GM13976 (cell line): ENCODE results near the gene NEFH.
"Not testable (repeated sequence)": the region's sequence is repeated elsewhere in the genome, so short reads cannot be mapped to it uniquely, and the experiment has no call there.

Experiments
- DNase-seq: peaks from one replicate; pipeline ENCODE4 v3.0.0; 2012; ENCODE audit warnings: low spot score
- in situ Hi-C: fragments of 300-500 bp; cut with MboI; formaldehyde crosslinking; loops from one replicate; pipeline ENCODE4 v1.12.0; 2022; ENCODE audit warnings: low sequenced_read_pairs, mixed read lengths, inconsistent platforms; ENCODE audit not compliant: unreplicated experiment
- TF ChIP-seq, protein P1 (sequence below): IDR thresholded peaks from 2 replicates; pipeline ENCODE4 v1.5.1; 2012; ENCODE audit warnings: borderline replicate concordance, mild to moderate bottlenecking; ENCODE audit not compliant: insufficient read depth; ENCODE audit errors: extremely low read depth, missing control alignments, control extremely low read depth

NEFH gene

GRCh38 chr22:29482253-29482652, 2.2 kb downstream of the NEFH start:
- no peak for DNase-seq
- in situ Hi-C loops, result no loop called here
- TF ChIP-seq, protein P1, sequence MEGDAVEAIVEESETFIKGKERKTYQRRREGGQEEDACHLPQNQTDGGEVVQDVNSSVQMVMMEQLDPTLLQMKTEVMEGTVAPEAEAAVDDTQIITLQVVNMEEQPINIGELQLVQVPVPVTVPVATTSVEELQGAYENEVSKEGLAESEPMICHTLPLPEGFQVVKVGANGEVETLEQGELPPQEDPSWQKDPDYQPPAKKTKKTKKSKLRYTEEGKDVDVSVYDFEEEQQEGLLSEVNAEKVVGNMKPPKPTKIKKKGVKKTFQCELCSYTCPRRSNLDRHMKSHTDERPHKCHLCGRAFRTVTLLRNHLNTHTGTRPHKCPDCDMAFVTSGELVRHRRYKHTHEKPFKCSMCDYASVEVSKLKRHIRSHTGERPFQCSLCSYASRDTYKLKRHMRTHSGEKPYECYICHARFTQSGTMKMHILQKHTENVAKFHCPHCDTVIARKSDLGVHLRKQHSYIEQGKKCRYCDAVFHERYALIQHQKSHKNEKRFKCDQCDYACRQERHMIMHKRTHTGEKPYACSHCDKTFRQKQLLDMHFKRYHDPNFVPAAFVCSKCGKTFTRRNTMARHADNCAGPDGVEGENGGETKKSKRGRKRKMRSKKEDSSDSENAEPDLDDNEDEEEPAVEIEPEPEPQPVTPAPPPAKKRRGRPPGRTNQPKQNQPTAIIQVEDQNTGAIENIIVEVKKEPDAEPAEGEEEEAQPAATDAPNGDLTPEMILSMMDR, result no peak

GRCh38 chr22:29482726-29483125, 2.7 kb downstream of the NEFH start:
- in situ Hi-C loops, result no loop called here
- TF ChIP-seq, protein P1, result no peak
- no peak for DNase-seq

DNA sequence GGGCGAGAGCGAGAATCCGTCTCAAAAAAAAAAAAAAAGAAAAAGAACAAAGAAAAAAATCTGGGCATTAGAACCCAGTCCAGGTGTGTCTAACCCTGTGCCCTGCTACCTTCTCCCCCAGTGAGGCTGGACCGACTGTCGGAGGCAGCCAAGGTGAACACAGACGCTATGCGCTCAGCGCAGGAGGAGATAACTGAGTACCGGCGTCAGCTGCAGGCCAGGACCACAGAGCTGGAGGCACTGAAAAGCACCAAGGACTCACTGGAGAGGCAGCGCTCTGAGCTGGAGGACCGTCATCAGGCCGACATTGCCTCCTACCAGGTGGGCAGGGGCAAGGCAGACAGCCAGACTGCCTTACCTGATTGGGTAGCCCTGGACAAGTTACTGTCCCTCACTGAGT, 3.2 kb downstream of the NEFH start:
- in situ Hi-C loops, result no loop called here
- TF ChIP-seq, protein P1, result no peak
- DNase-seq, result no peak

DNA sequence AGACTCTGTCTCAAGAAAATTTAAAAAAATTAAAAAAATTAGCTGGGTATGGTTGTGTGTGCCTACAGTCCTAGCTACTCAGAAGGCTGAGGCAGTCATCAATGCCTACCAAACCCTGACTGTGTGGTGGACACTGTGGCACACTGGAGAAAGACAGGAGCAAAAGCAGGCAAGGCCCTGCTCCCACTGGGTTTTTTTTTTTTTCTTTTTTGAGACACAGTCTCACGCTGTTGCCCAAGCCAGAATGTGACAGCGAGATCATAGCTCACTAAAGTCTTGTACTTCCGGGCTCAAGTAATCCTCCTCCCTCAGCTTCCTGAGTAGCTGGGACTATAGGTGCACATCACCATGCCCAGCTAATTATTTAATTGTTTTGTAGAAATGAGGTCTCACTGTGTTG, 4.6 kb downstream of the NEFH start:
- in situ Hi-C loops, result no loop called here
- DNase-seq, result no peak
- TF ChIP-seq, protein P1, result no peak

GRCh38 chr22:29485448-29485847, 5.4 kb downstream of the NEFH start:
- DNase-seq, result no peak
- TF ChIP-seq, protein P1, result no peak
- in situ Hi-C loops, result no loop called here

DNA sequence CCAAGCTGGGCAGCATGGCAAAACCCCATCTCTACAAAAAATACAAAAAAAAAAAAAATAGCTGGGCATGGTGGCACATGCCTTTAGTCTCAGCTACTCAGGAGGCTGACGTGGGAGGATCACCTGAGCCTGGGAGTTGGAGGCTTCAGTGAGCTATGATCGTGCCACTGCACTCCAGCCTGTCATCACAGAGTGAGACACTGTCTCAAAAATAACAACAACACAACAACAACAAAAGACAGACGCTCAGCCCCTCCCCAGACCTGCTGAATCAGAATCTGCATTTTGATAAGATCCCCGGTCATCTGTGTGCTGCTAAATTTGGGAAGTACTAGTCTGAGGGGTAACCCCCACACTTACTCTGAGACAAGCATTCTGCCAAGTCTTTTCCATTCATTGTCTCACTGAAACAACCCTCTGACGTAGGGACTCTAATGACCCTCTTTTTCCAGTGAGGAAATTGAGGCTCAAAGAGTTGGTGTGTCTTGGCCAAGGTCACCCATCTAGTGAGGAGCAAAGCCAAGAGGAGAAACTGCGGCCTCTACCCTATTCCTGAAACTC, 7.5 kb downstream of the NEFH start:
- in situ Hi-C loops, result no loop called here
- TF ChIP-seq, protein P1, result no peak
- DNase-seq, result no peak

- DNase-seq, in situ Hi-C loops: not testable (repeated sequence)
Observed at GRCh38 chr22:29489127-29489780, 9.2 kb downstream of the NEFH start.
